Panc1 (cell line): ENCODE data around the gene TNNI3K. TPM values are rescaled to one million over a fixed set of nuclear protein-coding genes. Genes with fewer than 3 reads are reported as not detected.

Experiments used
- ATAC-seq: fragments of 200-7000 bp; cut with Tn5 transposase; 2 replicates; pipeline ENCODE4 v1.9.1; 2020; ENCODE audit warnings: mild to moderate bottlenecking, moderate library complexity
- BruUV-seq: library from RNA; stranded (reverse); fragments of 400-500 nt; replicated peaks from 2 replicates; lab custom pipeline; 2021; lab: Mats Ljungman, UMichigan
- CTCF ChIA-PET: fragments of 300-600 bp; sonication (Branson Sonifier 250); formaldehyde crosslinking; loops from one replicate; lab custom pipeline; 2022; ENCODE audit warnings: antibody characterized with exemption; lab: Charles Lee
- POLR2A ChIA-PET: fragments of 300-600 bp; sonication (Branson Sonifier 250); formaldehyde crosslinking; loops from one replicate; lab custom pipeline; 2022; ENCODE audit warnings: antibody characterized with exemption; lab: Charles Lee
- DNase-seq: peaks from one replicate; pipeline ENCODE4 v3.0.0-alpha.2; 2010; ENCODE audit warnings: low read depth, low spot score
- H3K27ac ChIP-seq: 2 replicates; pipeline ENCODE4 v1.5.1; 2011; ENCODE audit warnings: mild to moderate bottlenecking, low read length, inconsistent platforms
- H3K27me3 ChIP-seq: fragments of 200-500 bp; sonication (Bioruptor generic); 2 replicates; pipeline ENCODE4 v1.6.0; 2014; ENCODE audit warnings: low read length, inconsistent platforms; ENCODE audit not compliant: control insufficient read depth, insufficient read depth
- H3K36me3 ChIP-seq: fragments of 200-500 bp; sonication (Bioruptor generic); 2 replicates; pipeline ENCODE4 v1.5.1; 2014; ENCODE audit warnings: inconsistent platforms, mild to moderate bottlenecking, low read length, moderate library complexity; ENCODE audit not compliant: control insufficient read depth, insufficient read depth
- H3K4me1 ChIP-seq: 2 replicates; pipeline ENCODE4 v1.5.1; 2011; ENCODE audit warnings: inconsistent platforms, mild to moderate bottlenecking, low read length, moderate library complexity; ENCODE audit not compliant: control insufficient read depth, insufficient read depth
- H3K4me3 ChIP-seq, 2 experiments: 2 replicates each; pipeline ENCODE4 v1.5.1; 2011 to 2012; ENCODE audit warnings: low read depth in 2 of 2, low read length in 2 of 2, mild to moderate bottlenecking in 2 of 2, inconsistent platforms in 1 of 2, moderate library complexity in 1 of 2
- H3K9me3 ChIP-seq: fragments of 200-500 bp; sonication (Bioruptor generic); 2 replicates; pipeline ENCODE4 v1.5.1; 2014; ENCODE audit warnings: low read depth, mild to moderate bottlenecking, inconsistent platforms, low read length, moderate library complexity; ENCODE audit not compliant: control insufficient read depth, insufficient read depth
- CTCF ChIP-seq: fragments of 450-650 bp; IDR thresholded peaks from 2 replicates; pipeline ENCODE4 v1.5.1; 2017; ENCODE audit warnings: mild to moderate bottlenecking
- POLR2AphosphoS5 ChIP-seq: IDR thresholded peaks from 2 replicates; pipeline ENCODE4 v1.6.1; 2012; ENCODE audit warnings: mild to moderate bottlenecking, low read depth, low read length, moderate library complexity
- REST ChIP-seq, 2 experiments: IDR thresholded peaks; 2 replicates each; pipeline ENCODE4 v1.6.1; 2011 to 2012; ENCODE audit warnings: low read depth in 2 of 2, control low read depth in 1 of 2, low read length in 1 of 2, mild to moderate bottlenecking in 1 of 2, moderate library complexity in 1 of 2; ENCODE audit not compliant: insufficient read depth in 1 of 2
- SIN3A ChIP-seq: IDR thresholded peaks from 2 replicates; pipeline ENCODE4 v1.6.1; 2012; ENCODE audit warnings: low read depth, mild to moderate bottlenecking, low read length, moderate library complexity, borderline replicate concordance; ENCODE audit not compliant: insufficient read depth
- TCF7L2 ChIP-seq: IDR thresholded peaks from 2 replicates; pipeline ENCODE4 v1.6.1; 2011; ENCODE audit warnings: mild to moderate bottlenecking, low read depth, low read length, inconsistent platforms
- in situ Hi-C: cut with HindIII; loops from 2 replicates; pipeline ENCODE4 v1.10.0; 2016; ENCODE audit warnings: low sequenced_read_pairs, low pct_unique_long_range_greater_than_20kb
- intact Hi-C: fragments of 100-400 bp; cut with micrococcal nuclease; formaldehyde crosslinking; loops from one replicate; pipeline ENCODE4 v1.10.0; 2022; ENCODE audit not compliant: unreplicated experiment
- total RNA-seq: library from RNA; stranded (reverse); gene quantifications from one replicate; pipeline ENCODE4 v1.2.1, GENCODE V29; 2021; ENCODE audit not compliant: unreplicated experiment

The TNNI3K gene
- total RNA-seq, 1 experiment from 2014 or later: not detected

GRCh38 chr1:74328851-74329250 is 93.7 kb downstream of the TNNI3K start:
- ATAC-seq: no peak
- TF ChIP-seq CTCF: no peak
- no peak for TF ChIP-seq SIN3A
- no peak for TF ChIP-seq TCF7L2
- TF ChIP-seq REST (IDR thresholded peaks at IDR 0.05; ENCODE audit: insufficient read depth in 1 of 2, low read depth in 2 of 2, low read length in 1 of 2): no peak
- TF ChIP-seq POLR2AphosphoS5: no peak
- H3K27me3 ChIP-seq: no peaks in the 10 kb centered on the region
- H3K36me3 ChIP-seq: no peaks in the 10 kb centered on the region
- intact Hi-C loops: no loop called here
- CTCF ChIA-PET: no interaction called here
- BruUV-seq: no TSS peak
- H3K27ac ChIP-seq: no peak overlapping the region
- no peak for DNase-seq
- POLR2A ChIA-PET: no interaction called here
- no peaks in the 10 kb centered on the region for H3K4me1 ChIP-seq
- in situ Hi-C loops: no loop called here
- no peak overlapping the region for H3K4me3 ChIP-seq
- H3K9me3 ChIP-seq: no peaks in the 10 kb centered on the region; the same call in 1 of the 2 replicates

GRCh38 chr1:74333244-74333643 is 98.1 kb downstream of the TNNI3K start:
- H3K27me3 ChIP-seq: no peaks in the 10 kb centered on the region
- no peak overlapping the region for H3K4me3 ChIP-seq
- intact Hi-C loops (no loop called here), in situ Hi-C loops (no loop called here)
- ChIA-PET POLR2A (no interaction called here), CTCF (no interaction called here)
- DNase-seq (no peak), ATAC-seq (no peak)
- no peaks in the 10 kb centered on the region; the same call in 1 of the 2 replicates for H3K36me3 ChIP-seq
- H3K4me1 ChIP-seq: no peaks in the 10 kb centered on the region
- H3K27ac ChIP-seq: no peak overlapping the region
- TF ChIP-seq SIN3A: no peak
- no TSS peak for BruUV-seq
- H3K9me3 ChIP-seq: no peaks in the 10 kb centered on the region; the same call in 1 of the 2 replicates

GRCh38 chr1:74334147-74334546 is 99.0 kb downstream of the TNNI3K start:
- POLR2A ChIA-PET: no interaction called here
- intact Hi-C loops: no loop called here

More at GRCh38 chr1:74334147-74334546, 99.0 kb downstream of the TNNI3K start:
- TF ChIP-seq TCF7L2: no peak
- TF ChIP-seq CTCF: no peak
- TF ChIP-seq POLR2AphosphoS5: no peak
- TF ChIP-seq SIN3A: no peak
- TF ChIP-seq REST (IDR thresholded peaks at IDR 0.05; ENCODE audit: insufficient read depth in 1 of 2, low read depth in 2 of 2, low read length in 1 of 2): no peak
- BruUV-seq: no TSS peak
- Histone ChIP-seq H3K36me3 (no peaks in the 10 kb centered on the region; the same call in 1 of the 2 replicates), H3K27ac (no peak overlapping the region), H3K4me3 (no peak overlapping the region), H3K4me1 (no peaks in the 10 kb centered on the region), H3K27me3 (no peaks in the 10 kb centered on the region), H3K9me3 (no peaks in the 10 kb centered on the region; the same call in 1 of the 2 replicates)
- DNase-seq: no peak
- CTCF ChIA-PET: no interaction called here
- in situ Hi-C loops: no loop called here
- ATAC-seq: no peak
